Measurements from ENCODE around the gene CTSA. TPM values are rescaled to one million over a fixed set of nuclear protein-coding genes. Genes with fewer than 3 reads are reported as not detected.

The CTSA gene
- total and polyA plus RNA-seq, 2 experiments from 2014 or later = 39.9 to 63.9 TPM

DNA sequence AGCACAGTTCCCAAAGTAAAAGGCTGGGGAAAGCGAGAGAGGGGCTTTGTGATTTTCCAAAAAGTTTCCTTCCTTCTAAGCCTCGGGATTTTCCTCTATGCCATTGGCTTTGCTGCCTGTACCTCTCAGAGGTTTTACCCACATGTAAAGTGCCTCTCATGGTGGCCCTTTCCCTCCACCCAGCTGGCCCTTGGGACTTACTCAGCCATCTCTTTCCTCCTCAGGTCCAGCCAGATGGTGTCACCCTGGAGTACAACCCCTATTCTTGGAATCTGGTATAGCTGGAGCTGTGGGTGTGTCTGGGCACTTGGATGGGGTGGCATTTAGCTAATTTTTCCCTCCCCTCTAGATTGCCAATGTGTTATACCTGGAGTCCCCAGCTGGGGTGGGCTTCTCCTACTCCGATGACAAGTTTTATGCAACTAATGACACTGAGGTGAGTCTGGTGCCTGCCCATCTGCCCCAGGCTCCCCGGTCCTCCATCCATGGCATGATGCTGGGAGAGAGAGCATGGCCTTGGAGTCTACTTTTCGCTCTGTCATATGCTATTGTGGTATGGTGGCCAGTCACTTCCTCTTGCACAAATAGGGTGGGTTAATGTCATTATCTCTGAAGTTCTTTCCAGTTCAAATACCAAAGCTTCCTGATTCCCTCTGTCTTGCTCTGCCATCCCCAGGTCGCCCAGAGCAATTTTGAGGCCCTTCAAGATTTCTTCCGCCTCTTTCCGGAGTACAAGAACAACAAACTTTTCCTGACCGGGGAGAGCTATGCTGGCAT is 1.1 kb downstream of the CTSA start (continued):
- TF ChIP-seq, protein P1, sequence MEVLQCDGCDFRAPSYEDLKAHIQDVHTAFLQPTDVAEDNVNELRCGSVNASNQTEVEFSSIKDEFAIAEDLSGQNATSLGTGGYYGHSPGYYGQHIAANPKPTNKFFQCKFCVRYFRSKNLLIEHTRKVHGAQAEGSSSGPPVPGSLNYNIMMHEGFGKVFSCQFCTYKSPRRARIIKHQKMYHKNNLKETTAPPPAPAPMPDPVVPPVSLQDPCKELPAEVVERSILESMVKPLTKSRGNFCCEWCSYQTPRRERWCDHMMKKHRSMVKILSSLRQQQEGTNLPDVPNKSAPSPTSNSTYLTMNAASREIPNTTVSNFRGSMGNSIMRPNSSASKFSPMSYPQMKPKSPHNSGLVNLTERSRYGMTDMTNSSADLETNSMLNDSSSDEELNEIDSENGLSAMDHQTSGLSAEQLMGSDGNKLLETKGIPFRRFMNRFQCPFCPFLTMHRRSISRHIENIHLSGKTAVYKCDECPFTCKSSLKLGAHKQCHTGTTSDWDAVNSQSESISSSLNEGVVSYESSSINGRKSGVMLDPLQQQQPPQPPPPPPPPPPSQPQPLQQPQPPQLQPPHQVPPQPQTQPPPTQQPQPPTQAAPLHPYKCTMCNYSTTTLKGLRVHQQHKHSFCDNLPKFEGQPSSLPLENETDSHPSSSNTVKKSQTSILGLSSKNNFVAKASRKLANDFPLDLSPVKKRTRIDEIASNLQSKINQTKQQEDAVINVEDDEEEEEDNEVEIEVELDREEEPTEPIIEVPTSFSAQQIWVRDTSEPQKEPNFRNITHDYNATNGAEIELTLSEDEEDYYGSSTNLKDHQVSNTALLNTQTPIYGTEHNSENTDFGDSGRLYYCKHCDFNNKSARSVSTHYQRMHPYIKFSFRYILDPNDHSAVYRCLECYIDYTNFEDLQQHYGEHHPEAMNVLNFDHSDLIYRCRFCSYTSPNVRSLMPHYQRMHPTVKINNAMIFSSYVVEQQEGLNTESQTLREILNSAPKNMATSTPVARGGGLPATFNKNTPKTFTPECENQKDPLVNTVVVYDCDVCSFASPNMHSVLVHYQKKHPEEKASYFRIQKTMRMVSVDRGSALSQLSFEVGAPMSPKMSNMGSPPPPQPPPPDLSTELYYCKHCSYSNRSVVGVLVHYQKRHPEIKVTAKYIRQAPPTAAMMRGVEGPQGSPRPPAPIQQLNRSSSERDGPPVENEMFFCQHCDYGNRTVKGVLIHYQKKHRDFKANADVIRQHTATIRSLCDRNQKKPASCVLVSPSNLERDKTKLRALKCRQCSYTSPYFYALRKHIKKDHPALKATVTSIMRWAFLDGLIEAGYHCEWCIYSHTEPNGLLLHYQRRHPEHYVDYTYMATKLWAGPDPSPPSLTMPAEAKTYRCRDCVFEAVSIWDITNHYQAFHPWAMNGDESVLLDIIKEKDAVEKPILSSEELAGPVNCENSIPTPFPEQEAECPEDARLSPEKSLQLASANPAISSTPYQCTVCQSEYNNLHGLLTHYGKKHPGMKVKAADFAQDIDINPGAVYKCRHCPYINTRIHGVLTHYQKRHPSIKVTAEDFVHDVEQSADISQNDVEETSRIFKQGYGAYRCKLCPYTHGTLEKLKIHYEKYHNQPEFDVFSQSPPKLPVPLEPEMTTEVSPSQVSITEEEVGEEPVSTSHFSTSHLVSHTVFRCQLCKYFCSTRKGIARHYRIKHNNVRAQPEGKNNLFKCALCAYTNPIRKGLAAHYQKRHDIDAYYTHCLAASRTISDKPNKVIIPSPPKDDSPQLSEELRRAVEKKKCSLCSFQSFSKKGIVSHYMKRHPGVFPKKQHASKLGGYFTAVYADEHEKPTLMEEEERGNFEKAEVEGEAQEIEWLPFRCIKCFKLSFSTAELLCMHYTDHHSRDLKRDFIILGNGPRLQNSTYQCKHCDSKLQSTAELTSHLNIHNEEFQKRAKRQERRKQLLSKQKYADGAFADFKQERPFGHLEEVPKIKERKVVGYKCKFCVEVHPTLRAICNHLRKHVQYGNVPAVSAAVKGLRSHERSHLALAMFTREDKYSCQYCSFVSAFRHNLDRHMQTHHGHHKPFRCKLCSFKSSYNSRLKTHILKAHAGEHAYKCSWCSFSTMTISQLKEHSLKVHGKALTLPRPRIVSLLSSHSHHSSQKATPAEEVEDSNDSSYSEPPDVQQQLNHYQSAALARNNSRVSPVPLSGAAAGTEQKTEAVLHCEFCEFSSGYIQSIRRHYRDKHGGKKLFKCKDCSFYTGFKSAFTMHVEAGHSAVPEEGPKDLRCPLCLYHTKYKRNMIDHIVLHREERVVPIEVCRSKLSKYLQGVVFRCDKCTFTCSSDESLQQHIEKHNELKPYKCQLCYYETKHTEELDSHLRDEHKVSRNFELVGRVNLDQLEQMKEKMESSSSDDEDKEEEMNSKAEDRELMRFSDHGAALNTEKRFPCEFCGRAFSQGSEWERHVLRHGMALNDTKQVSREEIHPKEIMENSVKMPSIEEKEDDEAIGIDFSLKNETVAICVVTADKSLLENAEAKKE (CRISPR knock-in tag; IDR thresholded peaks at IDR 0.05) = no peak
- TF ChIP-seq, protein P2, sequence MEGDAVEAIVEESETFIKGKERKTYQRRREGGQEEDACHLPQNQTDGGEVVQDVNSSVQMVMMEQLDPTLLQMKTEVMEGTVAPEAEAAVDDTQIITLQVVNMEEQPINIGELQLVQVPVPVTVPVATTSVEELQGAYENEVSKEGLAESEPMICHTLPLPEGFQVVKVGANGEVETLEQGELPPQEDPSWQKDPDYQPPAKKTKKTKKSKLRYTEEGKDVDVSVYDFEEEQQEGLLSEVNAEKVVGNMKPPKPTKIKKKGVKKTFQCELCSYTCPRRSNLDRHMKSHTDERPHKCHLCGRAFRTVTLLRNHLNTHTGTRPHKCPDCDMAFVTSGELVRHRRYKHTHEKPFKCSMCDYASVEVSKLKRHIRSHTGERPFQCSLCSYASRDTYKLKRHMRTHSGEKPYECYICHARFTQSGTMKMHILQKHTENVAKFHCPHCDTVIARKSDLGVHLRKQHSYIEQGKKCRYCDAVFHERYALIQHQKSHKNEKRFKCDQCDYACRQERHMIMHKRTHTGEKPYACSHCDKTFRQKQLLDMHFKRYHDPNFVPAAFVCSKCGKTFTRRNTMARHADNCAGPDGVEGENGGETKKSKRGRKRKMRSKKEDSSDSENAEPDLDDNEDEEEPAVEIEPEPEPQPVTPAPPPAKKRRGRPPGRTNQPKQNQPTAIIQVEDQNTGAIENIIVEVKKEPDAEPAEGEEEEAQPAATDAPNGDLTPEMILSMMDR (conservative IDR thresholded peaks at IDR 0.05; ENCODE audit: low read depth in 2 of 2) = peak in 1 of 2 experiments; percentile 23; a peak in 1 of 4 replicates

DNA sequence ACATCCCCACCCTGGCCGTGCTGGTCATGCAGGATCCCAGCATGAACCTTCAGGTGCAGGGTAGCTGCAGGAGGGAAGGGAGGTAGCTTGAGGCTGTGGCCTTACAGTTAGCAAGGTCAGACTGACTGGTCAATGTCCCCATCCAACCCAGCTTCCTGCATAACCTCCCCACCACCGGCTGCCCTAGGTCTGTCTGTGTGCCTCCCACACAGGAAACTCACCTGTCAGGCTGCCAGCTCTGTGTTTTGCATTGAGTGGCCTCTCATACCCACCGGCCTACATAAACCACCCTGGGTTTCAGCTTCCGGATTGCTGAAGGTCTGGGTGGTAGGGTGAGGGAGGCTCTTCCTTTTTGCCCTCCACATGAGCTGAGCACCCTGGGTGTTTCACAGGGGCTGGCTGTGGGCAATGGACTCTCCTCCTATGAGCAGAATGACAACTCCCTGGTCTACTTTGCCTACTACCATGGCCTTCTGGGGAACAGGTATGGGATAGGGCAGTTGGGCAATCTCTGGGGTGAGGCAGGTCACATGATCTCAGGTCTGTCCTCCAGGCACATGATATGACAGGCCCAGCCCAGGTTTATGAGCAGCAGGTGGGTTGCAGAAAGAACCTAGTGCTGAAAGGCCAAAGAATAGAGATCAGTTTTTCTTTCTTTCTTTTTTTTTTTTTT is 1.8 kb downstream of the CTSA start:
- 0 out of 2 replicates have a peak, but pooled peaks cover 6% of the 10 kb centered on the region for H3F3A ChIP-seq (replicated peaks; ENCODE audit: low read depth)
- peaks cover 34% of the 10 kb centered on the region for H3K36me3 Mint-ChIP-seq (ENCODE audit: low read depth)
- no peak overlapping the region for H3K4me2 ChIP-seq
- TF ChIP-seq ZNF331 (CRISPR knock-in tag; IDR thresholded peaks at IDR 0.05; ENCODE audit: low read depth) (no peak), ZNF114 (CRISPR knock-in tag; IDR thresholded peaks at IDR 0.05) (no peak), JUNB (IDR thresholded peaks at IDR 0.05; ENCODE audit: unreplicated experiment) (no peak)
- TF ChIP-seq, protein P1 (CRISPR knock-in tag; IDR thresholded peaks at IDR 0.05) = no peak

More for the DNA sequence above, 1.8 kb downstream of the CTSA start:
- no peak overlapping the region for H2AFZ ChIP-seq
- no peaks in the 10 kb centered on the region for H3K9me2 ChIP-seq (ENCODE audit: insufficient read depth)
- H3K4me3 Mint-ChIP-seq = peak overlapping the region; percentile 88
- peaks cover 3% of the 10 kb centered on the region; the same call in 1 of the 3 replicates for H3K9me3 Mint-ChIP-seq
- no peaks in the 10 kb centered on the region for H4K20me1 ChIP-seq (replicated peaks; ENCODE audit: insufficient read depth)
- peaks cover 18% of the 10 kb centered on the region for H3K27me3 Mint-ChIP-seq (ENCODE audit: insufficient read depth, low read depth, poor library complexity)
- H3K79me2 ChIP-seq (replicated peaks; ENCODE audit: insufficient read depth) = 0 out of 2 replicates have a peak, but pooled peaks cover 5% of the 10 kb centered on the region
- no peaks in the 10 kb centered on the region for H3K36me3 ChIP-seq (ENCODE audit: insufficient read depth)
- peaks cover 14% of the 10 kb centered on the region; the same call in 2 of the 3 replicates for H3K4me1 Mint-ChIP-seq
- no peak overlapping the region for H3K27ac Mint-ChIP-seq
- ATAC-seq = no peak
- no peaks in the 10 kb centered on the region for H3K27me3 ChIP-seq (ENCODE audit: insufficient read depth)
- no peak overlapping the region for H3K27ac ChIP-seq (ENCODE audit: low read depth)
- DNase-seq (ENCODE audit: low spot score) = no peak
- H3K4me1 ChIP-seq (ENCODE audit: insufficient read depth) = peaks cover 3% of the 10 kb centered on the region; the same call in 1 of the 2 replicates
- H3K4me3 ChIP-seq = no peak overlapping the region

Data from GM23338 (cell line).